GM19238 (cell line): ENCODE results near the gene MARCHF10.

Experiments
- DNase-seq: peaks from one replicate; pipeline ENCODE4 v3.0.0; 2011; ENCODE audit warnings: low spot score; ENCODE audit not compliant: insufficient read length

Gene MARCHF10

DNA sequence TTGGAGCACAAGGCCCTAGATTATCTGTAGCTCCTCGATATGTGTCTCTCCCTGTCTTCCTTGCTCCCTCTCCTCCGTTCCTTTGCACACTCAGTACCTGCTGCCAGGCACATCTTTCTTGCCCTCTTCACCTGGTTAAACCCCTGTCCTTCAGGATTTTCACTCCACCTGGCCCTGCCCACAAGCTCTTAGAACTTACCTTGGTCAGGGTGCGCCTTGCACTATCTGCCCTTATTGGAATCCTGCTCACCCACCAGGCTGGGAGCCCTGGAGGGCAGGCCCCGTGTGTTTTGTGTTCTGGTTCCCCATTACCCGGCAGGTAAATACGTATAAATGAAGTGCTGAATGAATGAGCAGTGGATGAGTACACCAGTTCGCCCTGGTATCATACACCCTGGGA, 54.6 kb downstream of the MARCHF10 start:
- DNase-seq: no peak

DNA sequence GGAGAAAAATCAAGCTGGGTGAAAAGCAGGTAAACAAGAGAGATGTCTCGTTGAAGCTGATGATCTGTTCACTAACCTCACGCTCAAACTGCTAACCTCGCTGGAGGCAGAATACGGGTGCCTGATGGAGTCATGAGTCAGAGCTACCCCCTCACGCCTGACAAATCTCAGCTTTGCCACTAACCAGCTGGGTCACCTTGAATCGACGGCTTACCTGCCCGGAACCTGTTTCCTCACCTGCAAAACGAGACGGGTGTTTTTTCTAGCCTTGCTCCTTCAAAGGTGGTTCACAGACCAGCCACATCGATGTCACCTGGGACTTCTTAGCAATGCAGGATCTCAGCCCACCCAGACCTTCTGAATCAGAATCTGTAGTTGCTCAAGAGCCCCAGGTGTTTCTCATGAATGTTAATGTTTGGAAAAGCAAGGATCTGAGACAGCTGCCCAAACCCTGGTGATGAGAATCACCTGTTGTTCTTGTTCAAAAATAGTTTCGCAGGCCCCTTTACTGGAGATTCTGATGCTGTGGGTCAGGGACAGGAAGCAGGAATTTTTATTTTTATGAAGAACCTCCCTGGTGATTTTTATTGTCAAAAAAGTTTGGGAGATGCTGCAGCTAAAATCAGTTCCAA, 56.9 kb downstream of the MARCHF10 start:
- no peak for DNase-seq

DNA sequence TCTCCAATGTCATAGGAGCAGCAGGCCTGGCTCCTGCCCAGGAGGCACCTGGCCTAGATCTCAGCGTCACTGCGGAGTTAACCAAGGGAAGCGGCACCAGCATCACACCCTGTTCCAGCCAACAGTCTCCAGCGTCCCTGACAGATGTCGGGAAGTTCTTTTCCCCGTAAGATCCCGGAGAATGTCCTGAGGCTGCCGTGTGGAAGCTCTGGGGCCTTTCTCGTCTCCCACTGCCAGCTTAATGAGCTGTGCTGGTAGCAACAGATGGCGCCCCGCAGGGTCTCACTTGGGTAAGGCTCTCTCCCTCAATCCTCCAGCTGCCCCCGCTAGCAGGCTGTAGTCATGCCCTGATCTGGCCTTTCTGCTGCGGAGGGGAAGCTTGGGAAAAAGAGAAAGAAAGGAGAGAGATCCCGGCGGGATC, 57.5 kb downstream of the MARCHF10 start:
- no peak for DNase-seq

DNA sequence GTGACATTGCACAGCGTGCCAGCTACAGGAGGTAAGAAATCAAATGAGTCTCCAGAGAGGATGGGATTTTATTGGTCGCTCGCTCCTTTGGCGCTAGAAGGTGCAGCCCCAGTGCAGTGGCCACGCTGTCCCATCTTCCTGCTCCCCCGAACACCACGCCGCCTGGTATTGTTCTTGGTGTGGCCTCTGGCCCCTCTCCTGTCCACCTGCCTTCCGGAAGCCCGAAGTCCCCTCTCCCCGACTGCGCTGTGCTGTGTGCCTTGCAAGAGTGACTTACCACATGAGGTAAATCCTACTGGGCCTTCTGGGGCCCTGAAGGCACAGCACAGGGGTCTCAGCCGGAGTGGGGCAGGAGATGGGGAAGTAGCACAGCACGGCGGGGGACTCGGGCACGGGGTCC, 58.2 kb downstream of the MARCHF10 start:
- no peak for DNase-seq

DNA sequence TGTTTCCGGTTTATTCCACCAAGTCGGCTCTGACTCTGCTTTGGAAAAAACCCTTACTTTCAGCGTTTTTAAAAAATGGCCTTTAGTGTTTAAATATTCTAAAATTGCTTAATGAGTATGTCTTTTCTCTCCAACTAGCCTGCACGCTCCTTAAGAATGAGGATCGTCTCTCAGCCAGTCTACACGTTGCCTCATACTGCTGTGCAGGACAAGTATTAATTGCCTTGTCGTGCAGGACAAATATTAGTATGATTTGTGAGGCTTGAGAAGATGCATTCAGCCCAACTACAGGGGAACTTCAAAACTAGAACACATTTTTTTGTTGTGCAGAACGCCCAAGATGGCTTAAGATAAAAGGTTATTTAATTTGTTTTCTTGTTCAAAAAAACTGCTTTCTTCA, 61.2 kb downstream of the MARCHF10 start:
- no peak for DNase-seq

DNA sequence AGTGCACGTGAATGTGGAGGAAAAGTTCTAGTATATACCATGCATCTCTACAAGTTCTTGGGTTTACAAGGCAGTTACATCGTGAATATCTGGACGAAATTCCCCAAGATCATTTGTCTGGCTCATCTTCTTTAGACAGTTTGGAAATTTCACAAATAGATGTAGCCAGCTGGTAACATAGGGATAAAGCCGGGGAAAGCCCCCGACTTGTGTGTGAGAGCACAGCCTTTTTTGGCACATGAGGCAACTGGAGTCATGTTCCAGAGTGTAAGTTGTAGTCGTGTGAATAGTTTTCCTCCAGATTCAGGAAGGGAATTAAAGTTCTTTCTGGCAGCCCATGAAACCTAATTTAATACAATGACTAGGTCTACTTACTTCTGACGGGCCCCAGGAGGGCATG, 62.3 kb downstream of the MARCHF10 start:
- DNase-seq: no peak

DNA sequence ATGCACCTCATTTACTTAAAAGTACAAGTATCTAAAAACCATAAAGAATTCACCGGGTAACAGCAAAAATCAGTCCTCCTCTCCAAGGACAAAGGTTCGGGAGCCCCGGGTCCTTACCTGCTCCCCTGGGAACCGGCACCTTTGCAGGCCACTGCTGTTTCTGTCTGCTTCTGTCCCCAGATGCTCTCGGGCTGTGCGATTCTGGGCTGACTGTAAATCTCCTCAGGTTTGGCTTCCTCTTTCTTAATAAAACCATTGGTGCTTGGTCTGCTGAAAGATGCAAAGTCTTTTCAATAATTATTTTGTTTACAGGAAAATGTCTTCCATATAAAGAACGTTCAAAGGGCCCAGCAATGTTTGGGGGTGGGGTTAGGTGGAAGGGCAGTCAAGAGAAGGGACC, 63.9 kb downstream of the MARCHF10 start:
- no peak for DNase-seq

DNA sequence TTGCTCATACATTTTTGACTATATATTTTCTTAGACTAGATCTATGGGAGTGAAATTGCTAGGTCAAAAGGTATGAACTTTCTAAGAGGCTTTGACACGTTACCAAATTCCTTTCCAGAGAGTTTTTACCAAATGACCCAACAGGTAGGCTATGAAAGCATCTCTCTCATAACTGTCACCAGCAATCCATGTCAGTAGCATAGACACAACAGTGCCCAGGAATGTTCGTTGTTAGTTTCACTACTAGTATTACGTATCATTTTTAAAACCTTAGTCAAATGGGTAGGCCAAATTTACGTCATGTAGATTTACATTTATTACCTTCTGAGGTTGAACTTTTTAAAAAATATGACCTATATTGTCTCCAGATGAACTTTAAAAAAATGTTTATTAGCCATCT, 66.8 kb downstream of the MARCHF10 start:
- no peak for DNase-seq

DNA sequence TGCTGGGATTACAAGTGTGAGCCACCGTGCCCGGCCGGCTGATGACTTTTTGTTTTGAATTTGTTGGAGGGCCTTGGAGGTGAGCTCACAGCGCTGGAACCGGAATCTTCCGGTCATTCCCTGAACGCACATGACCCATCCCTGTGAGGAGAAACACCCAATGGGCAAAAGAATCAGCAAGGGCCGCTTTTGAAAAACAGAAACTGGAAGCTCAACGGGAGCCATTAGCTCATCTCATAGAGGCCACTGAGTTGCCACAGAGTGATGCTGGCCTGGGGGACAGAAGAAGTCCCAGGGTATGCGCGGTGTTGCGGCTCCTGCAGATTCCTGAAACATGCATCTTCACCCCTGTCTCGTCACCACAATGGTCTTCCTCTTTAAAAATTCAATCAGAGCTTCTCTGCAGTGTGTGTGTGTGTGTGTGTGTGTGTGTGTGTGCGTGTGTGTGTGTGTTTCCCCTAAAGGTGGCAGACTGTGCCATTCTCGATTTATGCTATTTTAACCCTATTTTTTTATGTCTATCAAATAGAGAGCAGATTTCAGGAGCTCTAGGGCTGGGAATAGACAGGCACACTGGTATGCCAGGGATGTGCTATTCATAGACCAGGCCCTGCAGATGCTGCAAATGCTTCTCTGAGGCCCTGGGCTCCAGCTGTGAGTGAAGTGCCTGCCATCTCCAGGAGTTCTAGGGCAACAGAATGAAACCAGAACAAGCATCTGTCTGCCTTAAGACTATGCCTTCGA, 68.3 kb downstream of the MARCHF10 start:
- DNase-seq: no peak

DNA sequence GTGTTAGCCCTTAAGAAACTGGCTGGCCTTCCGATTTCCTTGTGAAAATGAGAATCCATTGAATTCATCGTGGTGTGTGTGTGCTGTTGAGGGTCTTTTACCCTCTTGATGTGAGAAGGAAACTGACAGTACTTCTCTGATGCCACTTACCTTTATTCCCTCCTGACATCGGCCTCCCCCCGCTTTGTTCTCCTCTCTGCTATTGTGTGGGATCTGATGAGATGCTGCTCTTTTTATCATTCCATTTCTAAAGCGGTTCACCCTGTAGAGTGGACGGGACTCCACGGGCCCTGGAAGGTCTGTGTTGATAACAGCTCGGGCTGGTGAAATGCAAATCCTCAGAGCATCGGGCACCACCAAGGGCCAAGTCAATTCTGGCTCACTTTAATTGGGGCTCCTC, 69.8 kb downstream of the MARCHF10 start:
- no peak for DNase-seq

DNA sequence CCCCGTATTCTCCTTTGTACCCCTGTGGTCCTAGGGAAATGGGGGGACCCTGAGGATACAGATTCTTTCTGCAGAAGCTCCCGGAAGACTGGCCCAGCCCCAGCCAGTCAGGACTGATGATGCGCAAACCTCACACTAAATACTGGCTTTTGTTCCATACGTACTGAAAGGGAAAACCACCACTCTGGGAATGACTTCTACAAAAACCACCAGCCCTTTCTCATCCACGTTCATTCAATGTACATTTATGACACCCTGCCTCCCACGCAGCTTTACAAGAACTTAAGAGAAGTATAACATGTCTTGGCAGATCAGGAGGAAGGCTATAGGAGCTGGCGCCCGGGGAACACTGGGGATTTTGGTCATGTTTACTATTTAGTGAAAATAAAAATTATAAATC, 70.6 kb downstream of the MARCHF10 start:
- no peak for DNase-seq

DNA sequence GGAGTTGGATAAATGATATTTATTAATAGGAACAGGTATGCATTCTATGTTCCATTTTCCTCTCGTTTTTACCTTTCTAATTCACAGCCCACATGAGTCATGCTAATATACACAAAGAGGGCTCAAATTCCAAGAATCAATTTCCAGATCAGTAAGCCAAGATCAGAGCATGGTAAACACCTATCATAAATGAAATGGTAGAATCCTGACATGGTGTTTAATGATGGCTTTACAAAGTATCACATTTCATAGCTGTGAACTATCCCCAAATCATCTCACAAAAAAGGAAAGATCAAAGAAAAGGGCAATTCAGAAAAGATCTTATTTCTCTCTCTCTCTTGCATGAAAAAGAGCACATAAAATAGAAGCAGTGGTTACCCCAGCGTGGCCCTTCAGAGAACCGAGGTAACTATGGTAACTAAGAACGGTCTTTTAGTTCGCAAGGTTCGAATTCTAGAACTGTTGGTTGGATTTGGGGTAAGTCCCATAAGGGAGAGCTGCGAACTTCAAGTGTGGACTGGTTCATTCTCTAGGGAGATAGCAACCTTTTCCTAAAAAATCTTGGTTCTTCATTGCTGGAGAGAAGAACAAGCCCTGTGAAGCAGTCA, 73.0 kb downstream of the MARCHF10 start:
- DNase-seq: no peak

DNA sequence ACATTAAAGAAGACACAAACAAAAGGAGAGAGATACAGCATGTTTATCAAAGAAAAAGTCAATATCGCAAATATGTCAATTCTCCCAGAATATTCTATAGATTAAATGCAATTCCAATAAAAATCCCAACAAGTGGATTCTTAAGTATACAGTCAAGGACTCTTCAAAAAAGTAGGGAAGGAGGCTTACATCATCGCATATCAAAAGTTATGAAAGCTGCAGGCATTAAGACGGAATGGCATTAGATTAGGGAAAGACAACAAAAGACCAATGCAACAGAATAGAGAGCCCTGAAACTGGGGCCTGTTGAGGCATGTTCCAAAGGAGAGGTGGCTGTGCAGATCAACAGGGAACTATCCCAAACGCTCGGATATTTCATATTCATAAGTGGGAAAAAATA, 76.0 kb downstream of the MARCHF10 start:
- no peak for DNase-seq

DNA sequence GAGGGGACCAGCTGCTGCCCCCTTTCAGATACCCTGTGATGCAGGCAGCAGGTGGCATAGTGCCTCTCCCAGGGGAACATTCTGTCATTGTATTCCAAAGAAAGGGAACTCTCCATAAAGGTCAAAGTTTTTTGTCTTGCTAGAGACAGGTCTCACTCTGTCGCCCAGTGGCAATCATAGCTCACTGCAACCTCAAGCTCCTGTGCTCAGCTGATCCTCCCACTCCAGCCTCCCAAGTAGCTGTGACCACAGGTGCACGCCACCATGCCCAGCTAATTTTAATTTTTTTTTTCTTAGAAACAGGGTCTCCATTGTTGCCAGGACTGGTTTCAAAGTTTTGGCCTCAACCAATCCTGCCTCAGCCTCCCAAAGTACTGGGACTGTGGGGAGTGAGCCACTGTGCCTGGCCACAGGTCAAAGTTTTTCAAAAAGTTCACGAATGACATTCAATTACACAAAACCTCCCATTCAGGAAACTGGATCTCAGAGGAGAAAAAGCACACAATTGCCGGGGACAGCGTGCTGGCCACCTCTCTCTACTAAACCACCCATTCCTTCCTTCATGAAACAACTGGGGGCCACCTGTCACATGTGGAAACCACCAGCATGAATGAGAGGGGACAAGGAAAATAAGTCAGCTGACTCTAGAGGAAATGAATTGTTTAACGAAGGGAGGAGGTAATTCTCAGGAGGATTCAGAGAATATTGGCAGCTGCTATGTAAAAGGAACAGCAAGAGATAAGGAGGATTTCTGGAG, 80.0 kb downstream of the MARCHF10 start:
- DNase-seq: no peak

DNA sequence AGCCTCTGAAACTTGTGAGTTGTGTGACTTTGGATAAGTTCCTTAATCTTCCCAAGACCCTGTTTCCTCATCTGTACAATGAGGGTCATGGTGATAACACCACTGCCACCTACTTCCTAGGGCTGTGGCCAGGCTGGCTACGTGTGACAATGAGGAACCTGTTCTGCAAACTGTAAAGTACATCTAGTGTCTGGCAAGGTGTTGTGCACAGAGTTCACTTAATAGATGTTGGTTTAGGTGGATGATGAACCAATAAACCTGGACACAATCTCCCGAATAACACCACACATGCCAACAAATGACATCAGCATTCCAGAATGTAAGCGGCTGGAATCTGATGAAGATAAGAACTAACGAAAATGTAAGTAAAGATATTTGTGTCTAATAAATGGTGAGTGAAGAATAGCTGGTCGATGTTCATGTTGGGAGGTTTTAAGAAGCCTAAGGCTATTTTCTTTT, 82.3 kb downstream of the MARCHF10 start:
- DNase-seq: no peak

DNA sequence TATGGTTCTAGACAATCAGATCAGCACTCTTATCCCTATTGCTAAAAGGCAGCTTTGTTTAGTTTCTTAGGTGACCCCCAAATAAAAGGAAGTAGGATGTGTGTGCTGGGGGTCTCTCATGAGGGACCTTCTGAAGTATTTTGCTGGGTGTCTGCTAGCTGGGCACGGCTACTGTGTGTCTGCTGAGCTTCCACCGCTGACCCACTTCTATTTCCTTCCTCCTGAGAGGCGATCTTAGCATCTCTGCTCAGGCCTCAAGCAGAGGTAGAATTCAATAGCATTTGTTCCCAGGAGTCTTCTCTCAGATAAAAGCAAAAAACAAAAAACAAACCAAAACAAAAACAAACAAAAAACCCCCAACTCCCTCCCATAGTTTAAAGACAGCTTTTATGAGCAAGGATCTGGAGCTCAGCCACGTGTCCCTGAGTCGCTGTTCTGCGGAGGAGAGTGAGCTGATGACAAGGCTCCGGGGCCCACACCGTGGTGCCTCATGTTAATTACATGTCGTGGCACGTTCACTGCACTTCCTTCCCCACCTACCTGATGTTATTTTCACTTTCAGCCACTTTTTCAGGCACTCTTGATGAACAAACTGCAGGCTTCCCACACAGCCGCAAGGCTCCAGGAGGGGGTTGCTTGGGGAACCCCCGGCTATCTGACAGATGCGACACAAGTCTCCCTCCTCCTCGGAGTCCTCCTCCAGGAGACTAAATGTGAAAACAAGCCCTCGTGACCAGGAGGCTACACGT, 83.5 kb downstream of the MARCHF10 start:
- DNase-seq: peak; percentile 58

DNA sequence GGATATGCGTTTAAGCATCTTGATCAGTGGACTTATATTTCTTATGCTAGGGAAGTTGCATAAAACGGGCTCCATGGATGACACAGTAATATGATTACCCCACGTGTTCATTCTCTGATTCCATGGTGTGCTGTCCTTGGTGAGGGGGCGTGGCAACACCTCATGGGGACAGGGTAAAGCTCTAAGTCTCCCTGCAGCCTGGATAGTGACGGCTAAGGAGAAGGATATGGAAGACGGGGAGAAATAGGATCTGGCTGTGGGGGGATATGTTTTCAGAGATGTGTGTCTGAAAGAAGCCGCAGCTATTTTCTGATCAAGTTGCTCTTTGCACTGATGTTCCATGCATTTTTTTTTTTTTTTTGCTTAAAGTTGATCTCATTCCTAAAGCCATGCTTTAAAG, 84.3 kb downstream of the MARCHF10 start:
- DNase-seq: no peak

DNA sequence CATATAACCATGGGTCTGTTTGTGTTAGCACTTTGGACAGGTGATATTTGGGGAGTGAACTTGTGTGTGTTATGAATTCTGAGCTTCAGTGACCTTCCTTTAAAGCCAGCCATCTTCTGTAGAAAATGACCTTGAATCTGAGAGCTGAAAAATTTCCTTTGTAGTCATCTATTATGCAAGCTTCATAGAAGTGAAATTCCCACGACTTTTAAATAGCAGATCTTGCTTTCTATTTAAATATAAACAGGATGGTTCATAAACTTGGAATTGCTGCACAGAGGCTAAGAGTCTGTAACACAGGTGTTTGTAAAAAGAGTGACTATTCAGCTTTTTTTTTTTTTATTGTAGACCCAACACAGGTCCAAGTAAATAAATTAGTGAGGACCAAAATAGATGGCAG, 85.5 kb downstream of the MARCHF10 start:
- no peak for DNase-seq

DNA sequence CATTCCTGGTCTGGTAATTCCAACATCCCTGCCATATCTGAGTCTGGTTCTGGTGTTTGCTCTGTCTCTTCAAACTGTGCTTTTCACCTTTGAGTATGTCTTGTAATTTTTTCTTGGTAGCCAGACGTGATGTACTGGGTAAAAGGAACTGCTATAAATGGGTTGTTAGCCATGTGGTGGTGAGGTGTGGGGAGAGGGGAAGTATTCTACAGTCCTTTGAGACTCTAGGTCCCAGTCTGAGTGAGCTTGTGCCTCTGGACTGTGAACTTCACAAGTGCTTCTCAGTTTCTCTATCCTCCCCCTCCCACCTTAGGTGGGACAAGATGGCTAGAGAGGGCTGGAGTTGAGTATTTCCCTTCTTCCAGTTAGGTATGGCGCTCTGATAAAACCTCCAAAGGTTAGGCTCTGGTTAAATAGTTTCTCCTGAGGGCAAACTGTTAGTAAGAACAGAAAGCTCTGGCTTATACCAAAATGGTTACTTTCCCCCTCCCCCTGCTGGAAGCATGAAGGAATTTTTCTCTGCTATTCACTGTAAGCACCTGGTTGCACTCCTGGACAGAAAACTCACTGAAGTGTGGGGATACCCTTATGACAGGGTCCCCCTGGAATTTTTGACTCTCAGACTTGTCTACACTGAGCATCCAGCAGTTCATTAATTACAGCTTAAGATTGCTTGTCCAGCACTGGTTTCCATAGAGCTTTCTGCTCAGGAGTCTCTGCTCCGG, 87.8 kb downstream of the MARCHF10 start:
- no peak for DNase-seq

DNA sequence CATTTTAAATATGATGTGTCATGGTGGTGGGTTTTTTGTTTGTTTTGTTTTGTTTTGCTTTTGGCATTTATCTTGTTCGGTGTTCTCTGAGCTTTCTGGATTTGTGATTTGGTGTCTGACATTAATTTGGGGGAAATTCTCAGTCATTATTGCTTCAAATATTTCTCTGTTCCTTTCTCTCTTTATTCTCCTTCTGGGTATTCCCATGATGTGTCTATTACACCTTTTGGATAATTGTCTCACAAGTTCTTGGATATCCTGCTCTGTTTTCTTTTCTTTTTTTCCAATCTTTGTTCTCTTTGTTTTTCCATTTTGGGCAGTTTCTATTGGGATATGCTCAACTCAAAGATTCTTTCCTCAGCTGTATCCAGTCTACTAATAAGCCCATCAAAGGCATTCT, 88.5 kb downstream of the MARCHF10 start:
- DNase-seq: no peak

DNA sequence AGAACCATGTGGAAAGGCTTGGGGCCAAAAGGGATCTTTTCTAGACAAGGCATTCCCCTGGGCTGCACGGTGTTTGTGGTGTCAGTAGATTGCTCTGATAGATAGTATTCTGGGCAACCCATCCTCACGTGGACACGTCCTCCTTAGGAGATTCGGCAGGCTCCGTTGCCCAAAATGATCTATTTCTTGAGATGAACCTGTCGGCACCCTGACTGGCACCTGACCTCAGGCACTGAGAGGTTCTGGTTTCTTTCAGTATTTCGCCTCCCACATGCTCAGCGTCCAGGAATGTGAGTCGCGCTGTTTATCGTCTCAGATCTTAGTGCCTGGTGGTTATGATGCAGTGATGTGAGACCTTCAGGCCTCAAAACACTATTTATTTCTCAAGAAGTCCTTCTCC, 89.7 kb downstream of the MARCHF10 start:
- DNase-seq: no peak
